ENCODE data around the gene FHAD1. TPM values are rescaled to one million over a fixed set of nuclear protein-coding genes. Genes with fewer than 3 reads are reported as not detected.

Gene FHAD1
- total and polyA plus RNA-seq, 2 of the 13 experiments (the other 11 are each of a cell fraction or from before 2014, with no cell fraction given), result not detected

GRCh38 chr1:15205586-15206346, 41.3 kb upstream of the FHAD1 start (continued):
- TF ChIP-seq, protein P1, sequence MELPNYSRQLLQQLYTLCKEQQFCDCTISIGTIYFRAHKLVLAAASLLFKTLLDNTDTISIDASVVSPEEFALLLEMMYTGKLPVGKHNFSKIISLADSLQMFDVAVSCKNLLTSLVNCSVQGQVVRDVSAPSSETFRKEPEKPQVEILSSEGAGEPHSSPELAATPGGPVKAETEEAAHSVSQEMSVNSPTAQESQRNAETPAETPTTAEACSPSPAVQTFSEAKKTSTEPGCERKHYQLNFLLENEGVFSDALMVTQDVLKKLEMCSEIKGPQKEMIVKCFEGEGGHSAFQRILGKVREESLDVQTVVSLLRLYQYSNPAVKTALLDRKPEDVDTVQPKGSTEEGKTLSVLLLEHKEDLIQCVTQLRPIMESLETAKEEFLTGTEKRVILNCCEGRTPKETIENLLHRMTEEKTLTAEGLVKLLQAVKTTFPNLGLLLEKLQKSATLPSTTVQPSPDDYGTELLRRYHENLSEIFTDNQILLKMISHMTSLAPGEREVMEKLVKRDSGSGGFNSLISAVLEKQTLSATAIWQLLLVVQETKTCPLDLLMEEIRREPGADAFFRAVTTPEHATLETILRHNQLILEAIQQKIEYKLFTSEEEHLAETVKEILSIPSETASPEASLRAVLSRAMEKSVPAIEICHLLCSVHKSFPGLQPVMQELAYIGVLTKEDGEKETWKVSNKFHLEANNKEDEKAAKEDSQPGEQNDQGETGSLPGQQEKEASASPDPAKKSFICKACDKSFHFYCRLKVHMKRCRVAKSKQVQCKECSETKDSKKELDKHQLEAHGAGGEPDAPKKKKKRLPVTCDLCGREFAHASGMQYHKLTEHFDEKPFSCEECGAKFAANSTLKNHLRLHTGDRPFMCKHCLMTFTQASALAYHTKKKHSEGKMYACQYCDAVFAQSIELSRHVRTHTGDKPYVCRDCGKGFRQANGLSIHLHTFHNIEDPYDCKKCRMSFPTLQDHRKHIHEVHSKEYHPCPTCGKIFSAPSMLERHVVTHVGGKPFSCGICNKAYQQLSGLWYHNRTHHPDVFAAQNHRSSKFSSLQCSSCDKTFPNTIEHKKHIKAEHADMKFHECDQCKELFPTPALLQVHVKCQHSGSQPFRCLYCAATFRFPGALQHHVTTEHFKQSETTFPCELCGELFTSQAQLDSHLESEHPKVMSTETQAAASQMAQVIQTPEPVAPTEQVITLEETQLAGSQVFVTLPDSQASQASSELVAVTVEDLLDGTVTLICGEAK (IDR thresholded peaks at IDR 0.05), result no peak
- TF ChIP-seq, protein P1 (CRISPR knock-in tag; IDR thresholded peaks at IDR 0.05), result no peak
- TF ChIP-seq NR2F6 (IDR thresholded peaks at IDR 0.05) (peak; percentile 50; the same call in 1 of the 2 replicates), NR2F6 (CRISPR knock-in tag; IDR thresholded peaks at IDR 0.05) (peak; percentile 39; the same call in 1 of the 2 replicates), CEBPG (CRISPR knock-in tag; IDR thresholded peaks at IDR 0.05) (peak; percentile 75), CEBPB (IDR thresholded peaks at IDR 0.05; ENCODE audit: borderline replicate concordance, low read depth, low read length) (peak; percentile 69; the same call in 1 of the 2 replicates), RARA (CRISPR knock-in tag; IDR thresholded peaks at IDR 0.05) (0 out of 2 replicates have a peak, but pooled peaks have one; percentile 26), SMAD9 (CRISPR knock-in tag; IDR thresholded peaks at IDR 0.05) (no peak)
- TF ChIP-seq, protein P2, sequence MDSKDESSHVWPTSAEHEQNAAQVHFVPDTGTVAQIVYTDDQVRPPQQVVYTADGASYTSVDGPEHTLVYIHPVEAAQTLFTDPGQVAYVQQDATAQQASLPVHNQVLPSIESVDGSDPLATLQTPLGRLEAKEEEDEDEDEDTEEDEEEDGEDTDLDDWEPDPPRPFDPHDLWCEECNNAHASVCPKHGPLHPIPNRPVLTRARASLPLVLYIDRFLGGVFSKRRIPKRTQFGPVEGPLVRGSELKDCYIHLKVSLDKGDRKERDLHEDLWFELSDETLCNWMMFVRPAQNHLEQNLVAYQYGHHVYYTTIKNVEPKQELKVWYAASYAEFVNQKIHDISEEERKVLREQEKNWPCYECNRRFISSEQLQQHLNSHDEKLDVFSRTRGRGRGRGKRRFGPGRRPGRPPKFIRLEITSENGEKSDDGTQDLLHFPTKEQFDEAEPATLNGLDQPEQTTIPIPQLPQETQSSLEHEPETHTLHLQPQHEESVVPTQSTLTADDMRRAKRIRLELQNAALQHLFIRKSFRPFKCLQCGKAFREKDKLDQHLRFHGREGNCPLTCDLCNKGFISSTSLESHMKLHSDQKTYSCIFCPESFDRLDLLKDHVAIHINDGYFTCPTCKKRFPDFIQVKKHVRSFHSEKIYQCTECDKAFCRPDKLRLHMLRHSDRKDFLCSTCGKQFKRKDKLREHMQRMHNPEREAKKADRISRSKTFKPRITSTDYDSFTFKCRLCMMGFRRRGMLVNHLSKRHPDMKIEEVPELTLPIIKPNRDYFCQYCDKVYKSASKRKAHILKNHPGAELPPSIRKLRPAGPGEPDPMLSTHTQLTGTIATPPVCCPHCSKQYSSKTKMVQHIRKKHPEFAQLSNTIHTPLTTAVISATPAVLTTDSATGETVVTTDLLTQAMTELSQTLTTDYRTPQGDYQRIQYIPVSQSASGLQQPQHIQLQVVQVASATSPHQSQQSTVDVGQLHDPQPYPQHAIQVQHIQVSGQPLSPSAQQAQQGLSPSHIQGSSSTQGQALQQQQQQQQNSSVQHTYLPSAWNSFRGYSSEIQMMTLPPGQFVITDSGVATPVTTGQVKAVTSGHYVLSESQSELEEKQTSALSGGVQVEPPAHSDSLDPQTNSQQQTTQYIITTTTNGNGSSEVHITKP (CRISPR knock-in tag; IDR thresholded peaks at IDR 0.05; ENCODE audit: low read depth), result no peak

Measured in HepG2 (cell line).